Measurements from ENCODE around the gene PSD.

PSD gene

GRCh38 chr10:102419269-102420180 lies 940 bp upstream of the PSD start:
- peak in 13 of 14 donors; percentile 11 to 79 (median 50) for DNase-seq

GRCh38 chr10:102416695-102417094 lies 1.9 kb downstream of the PSD start:
- DNase-seq, result no peak

DNA sequence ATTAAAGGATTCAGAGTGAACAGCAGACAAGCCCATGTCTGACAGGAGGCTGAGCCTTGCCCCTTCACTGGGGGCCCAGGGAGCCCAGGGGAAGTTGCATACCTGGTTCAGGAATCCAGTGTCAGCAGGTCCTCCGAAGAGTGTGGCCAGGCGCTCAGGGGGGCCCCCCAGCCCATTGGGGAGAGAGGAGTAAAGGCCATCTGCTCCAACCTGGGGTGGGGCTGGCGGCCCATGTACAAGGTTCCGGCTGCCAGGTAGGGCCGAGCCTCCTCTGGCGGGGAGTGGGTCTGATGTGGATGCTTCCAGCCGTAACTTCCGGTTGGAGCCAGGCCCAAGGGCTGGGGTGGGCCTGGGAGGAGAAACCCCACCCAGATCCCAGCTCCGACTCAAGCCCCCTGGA lies 2.3 kb downstream of the PSD start:
- no peak for DNase-seq

DNA sequence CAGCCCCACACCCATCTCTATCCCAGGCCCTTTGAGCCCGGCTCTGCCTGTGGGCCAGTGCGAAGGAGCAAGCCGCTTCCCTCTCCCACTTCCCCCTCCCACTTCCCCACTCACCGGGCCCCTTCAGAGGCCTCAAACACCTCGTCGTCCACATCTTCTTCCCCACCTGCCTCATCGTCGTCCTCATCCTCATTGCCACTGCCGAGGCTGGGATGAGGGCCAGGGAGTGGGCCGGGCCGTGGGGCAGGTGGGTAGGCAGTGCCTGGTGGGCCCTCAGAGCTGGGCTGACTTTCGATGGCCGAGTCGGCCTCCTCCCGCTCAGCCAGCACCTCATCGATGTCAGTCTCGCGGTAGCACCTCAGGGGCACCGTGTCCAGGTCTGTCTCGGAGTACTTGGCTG lies 3.8 kb downstream of the PSD start:
- no peak for DNase-seq

DNA sequence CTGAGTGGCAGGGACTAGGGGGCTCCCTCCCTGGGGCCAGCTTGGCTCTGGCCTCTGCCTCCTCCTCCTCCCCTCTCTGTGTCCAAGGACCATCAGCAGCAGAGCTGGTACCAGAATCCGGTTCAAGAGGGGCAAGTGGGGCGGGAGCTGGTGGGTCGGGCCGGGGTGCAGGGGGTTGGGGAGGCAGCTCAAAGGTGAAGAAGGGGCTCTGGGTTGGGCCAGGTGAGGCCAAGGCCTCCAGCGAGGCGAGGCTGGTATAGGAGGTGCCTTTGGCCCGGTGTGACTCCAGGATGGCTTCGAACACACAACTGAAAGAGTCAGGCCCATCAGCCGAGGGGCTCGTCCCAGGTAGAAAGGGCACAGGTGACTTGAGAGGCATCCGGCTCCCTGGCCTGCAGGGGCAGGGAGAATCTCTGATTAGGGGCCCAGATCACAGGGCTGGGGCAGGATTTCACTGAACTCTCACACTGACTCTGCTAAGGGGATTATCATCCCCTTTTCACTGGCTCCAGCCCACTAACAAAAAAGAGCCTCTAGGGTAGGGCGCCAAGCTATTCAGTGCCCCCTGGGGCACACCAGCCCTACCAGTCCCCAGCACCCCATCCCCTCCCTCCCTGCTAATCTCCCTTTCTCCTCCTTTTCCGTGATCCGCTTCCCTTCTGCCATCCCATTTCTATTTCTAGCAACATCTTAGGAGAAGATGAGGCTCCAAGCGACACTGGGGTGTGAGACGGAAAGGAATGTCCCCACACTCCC lies 4.6 kb downstream of the PSD start:
- no peak for DNase-seq

GRCh38 chr10:102413053-102413705 lies 5.4 kb downstream of the PSD start:
- peak in 2 of 14 donors; percentile 15 to 55 for DNase-seq

- DNase-seq, result no peak
These were observed 6.3 kb downstream of the PSD start for GRCh38 chr10:102412293-102412692.

- DNase-seq, result no peak
These were observed 7.0 kb downstream of the PSD start for GRCh38 chr10:102411341-102412255.

DNA sequence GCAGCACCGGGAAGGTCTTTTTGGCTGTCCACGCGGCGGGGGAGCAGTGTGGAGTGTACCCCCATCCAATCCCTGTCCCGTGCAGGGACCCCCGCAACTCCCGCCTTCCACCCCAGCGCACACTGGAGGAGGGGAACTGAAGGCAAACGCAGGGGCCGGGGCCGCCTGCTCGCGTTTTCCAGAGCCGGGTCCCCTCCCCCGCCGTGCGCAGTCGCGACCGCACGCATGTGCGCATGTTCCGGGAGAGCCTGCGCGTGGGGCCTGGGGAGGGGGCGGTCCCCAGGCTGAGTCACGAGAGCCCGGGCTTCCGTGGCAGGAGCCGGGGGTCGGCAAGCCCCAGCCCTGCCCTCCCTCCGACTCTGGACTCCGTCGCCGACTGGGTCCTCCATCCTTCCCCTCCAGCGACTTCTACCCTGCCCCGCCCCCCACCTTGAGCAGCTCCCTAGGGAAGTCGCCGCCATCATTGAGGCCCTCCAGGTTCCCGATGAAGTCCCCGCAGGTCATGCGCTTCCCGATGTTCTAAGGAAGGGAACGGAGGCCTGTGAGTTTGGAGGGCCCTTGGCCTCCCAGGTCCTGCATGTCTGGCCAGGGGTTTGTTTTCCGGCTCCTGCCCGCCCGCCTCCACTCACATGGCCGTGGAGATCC lies 8.0 kb downstream of the PSD start:
- peak in 2 of 14 donors; percentile 12 to 26 for DNase-seq

DNA sequence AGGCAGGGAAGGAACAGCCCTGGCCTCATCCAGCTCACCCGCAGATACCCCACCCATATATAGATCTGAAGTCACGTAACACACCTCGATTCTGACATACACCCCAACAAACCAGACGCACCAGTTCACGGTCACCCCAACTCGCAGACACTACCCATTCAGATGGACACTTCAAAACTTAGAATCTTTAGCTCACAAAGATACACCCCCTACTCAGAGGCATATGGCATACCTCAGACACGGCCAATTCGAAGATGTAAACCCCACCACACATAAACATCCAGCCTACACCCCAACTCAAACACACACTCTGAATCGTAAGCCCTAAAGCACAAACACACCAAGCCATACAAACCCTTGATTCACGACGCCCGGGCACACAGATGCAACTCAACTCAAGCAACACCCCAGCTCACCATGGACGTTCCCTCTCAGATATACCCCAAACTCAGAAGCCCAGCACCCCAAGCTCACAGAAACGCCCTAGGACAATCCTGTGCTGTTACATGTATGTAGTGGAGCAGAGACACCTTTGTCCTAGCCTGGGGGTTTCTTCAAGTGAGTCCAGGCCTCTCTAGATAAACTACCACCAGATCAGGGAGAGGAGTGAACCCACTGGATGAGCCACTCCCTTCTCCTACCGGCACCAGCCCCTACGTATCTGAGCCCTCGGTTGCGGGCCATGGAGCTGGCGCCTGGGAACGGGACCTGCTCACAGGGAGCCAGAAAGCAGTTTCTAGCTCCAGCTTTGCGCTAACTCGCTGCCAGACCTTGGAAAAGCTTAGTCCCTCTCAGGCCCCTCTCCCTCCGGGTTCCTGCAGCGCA lies 8.8 kb downstream of the PSD start:
- DNase-seq, result no peak

DNA sequence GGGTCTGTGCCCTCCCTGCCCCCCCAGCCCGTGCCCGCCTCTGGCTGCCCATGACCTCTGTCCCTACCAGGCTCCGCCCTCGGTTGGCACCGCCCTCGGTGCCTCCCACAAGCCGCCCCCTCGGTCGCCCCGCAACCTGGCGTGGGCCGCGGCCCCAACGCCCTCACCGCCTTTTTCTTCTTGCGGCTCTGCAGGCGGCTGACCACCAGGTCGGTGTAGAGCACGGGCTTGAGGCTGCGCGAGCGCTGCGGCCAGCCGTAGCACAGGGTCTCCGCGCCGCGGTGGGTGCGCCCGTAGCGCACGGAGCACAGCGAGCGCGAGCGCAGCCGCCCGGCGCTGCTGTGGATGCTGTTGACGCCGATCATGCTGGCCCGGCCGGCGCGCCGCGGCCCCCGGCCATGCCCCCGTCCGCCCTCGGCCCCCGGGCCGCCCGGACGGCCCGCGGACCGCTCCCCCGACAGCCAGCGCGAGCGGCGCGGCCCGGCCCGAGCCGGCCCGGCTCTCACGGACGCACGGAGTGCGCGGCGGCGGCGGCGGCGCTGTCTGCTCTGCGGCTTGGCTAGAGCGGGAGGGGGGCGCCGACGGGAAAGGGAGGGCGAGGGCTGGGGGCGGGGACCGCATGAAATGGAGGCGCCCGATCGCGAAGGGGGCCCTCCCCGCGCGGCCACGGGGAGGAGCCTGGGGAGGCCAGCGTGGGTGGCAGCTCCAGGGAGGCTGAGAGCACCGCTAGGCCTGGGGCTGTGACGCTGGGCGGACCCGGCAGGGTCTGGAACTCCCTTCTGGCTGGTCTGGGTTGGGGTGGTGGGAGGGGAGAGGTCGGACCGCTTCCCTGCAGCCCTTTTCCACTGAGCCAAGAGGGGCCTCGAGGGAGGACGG lies 9.6 kb downstream of the PSD start:
- peak in 2 of 14 donors; percentile 24 to 46 for DNase-seq

GRCh38 chr10:102408131-102408727 lies 10.4 kb downstream of the PSD start:
- DNase-seq, result no peak

- DNase-seq, result no peak
These were observed 11.0 kb downstream of the PSD start for GRCh38 chr10:102407425-102408130.

GRCh38 chr10:102406815-102407214 lies 11.8 kb downstream of the PSD start:
- no peak for DNase-seq

DNA sequence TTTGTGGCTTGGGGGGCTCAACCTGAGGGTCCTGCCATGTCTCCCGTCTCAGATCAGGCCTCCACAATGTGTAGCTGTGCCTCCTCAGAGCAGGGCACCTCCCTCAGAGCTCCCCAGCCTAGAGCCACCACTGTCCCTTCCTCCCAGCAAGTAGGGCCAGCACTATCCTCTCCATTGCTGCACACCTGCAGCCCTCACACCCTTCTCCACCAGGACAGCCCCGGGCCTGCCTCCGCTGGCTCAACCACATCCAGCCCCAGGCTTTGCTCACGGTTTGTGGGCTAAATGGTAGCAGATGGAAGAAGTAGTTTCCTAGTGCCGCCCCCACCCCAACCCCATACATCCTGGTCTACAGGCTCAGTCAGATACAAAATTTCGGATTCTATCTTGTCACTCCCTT lies 13.0 kb downstream of the PSD start:
- DNase-seq, result no peak

GRCh38 chr10:102405108-102405571 lies 13.4 kb downstream of the PSD start:
- DNase-seq, result no peak

GRCh38 chr10:102404361-102405107 lies 14.1 kb downstream of the PSD start:
- no peak for DNase-seq

Measured in C1 segment of cervical spinal cord (tissue), 14 donors.